HG02759 (cell line): ENCODE results near the gene LSM2.
"Not testable (repeated sequence)": the region's sequence is repeated elsewhere in the genome, so short reads cannot be mapped to it uniquely, and the experiment has no call there.

Experiments used
- ATAC-seq: cut with Tn5 transposase; IDR thresholded peaks from one replicate; pipeline ENCODE4 v1.9.1; 2021; ENCODE audit warnings: mild to moderate bottlenecking, moderate library complexity; ENCODE audit not compliant: unreplicated experiment

LSM2 gene

GRCh38 chr6:31806470-31807272 is at the start of gene LSM2:
Gene LSM2, minus strand, starts transcription at chr6:31806966. Its CDS starts 209 bp downstream, at chr6:31806757.
- ATAC-seq = peak; percentile 94

- not testable (repeated sequence) for ATAC-seq
Measured at GRCh38 chr6:31851980-31852718, 45.4 kb upstream of the LSM2 start.

GRCh38 chr6:31851485-31851832 is 44.7 kb upstream of the LSM2 start:
- no peak for ATAC-seq

GRCh38 chr6:31850765-31851484 is 44.2 kb upstream of the LSM2 start:
- ATAC-seq = no peak

GRCh38 chr6:31847276-31847978 is 40.7 kb upstream of the LSM2 start:
- no peak for ATAC-seq

- no peak for ATAC-seq
Measured at GRCh38 chr6:31844507-31844906, 37.7 kb upstream of the LSM2 start.

- no peak for ATAC-seq
Measured at GRCh38 chr6:31842053-31842452, 35.3 kb upstream of the LSM2 start.

- ATAC-seq = not testable (repeated sequence)
Measured at GRCh38 chr6:31839779-31840126, 33.0 kb upstream of the LSM2 start.

GRCh38 chr6:31838968-31839367 is 32.2 kb upstream of the LSM2 start:
- ATAC-seq = no peak

- ATAC-seq = not testable (repeated sequence)
Measured at GRCh38 chr6:31838114-31838553, 31.4 kb upstream of the LSM2 start.

GRCh38 chr6:31837369-31838113 is 30.8 kb upstream of the LSM2 start:
- no peak for ATAC-seq

- no peak for ATAC-seq
Measured at GRCh38 chr6:31836474-31837368, 30.0 kb upstream of the LSM2 start.

GRCh38 chr6:31836047-31836473 is 29.3 kb upstream of the LSM2 start:
- ATAC-seq = no peak

- ATAC-seq = peak; percentile 52
Measured at GRCh38 chr6:31834367-31835250, 27.8 kb upstream of the LSM2 start.

GRCh38 chr6:31831350-31832215 is 24.8 kb upstream of the LSM2 start:
- no peak for ATAC-seq

- no peak for ATAC-seq
Measured at GRCh38 chr6:31830886-31831335, 24.1 kb upstream of the LSM2 start.

GRCh38 chr6:31829633-31830283 is 23.0 kb upstream of the LSM2 start:
- no peak for ATAC-seq
